ENCODE results near the gene SLC25A27. TPM values are rescaled to one million over a fixed set of nuclear protein-coding genes. Genes with fewer than 3 reads are reported as not detected.

Gene SLC25A27
- total and polyA plus RNA-seq, 2 experiments from 2014 or later: 8.5 to 16.2 TPM

GRCh38 chr6:46626228-46626909 is 26.4 kb upstream of the SLC25A27 start:
- H3K27me3 Mint-ChIP-seq (ENCODE audit: insufficient read depth, low read depth, poor library complexity): no peaks in the 10 kb centered on the region
- TF ChIP-seq CTCF (conservative IDR thresholded peaks at IDR 0.05; ENCODE audit: low read depth in 2 of 2) (peak in 1 of 2 experiments; percentile 72; a peak in 3 of 4 replicates), CREB1 (CRISPR knock-in tag; IDR thresholded peaks at IDR 0.05; ENCODE audit: low read depth) (no peak)
- H3K27me3 ChIP-seq (ENCODE audit: insufficient read depth): no peaks in the 10 kb centered on the region
- H2AFZ ChIP-seq: no peak overlapping the region
- no peaks in the 10 kb centered on the region for H3K9me2 ChIP-seq (ENCODE audit: insufficient read depth)
- no peaks in the 10 kb centered on the region for H3K4me1 Mint-ChIP-seq
- no peak overlapping the region for H3K4me2 ChIP-seq
- no peaks in the 10 kb centered on the region for H4K20me1 ChIP-seq (replicated peaks; ENCODE audit: insufficient read depth)
- no peak overlapping the region for H3K4me3 ChIP-seq
- no peak overlapping the region for H3K27ac Mint-ChIP-seq
- H3K9me3 Mint-ChIP-seq: no peaks in the 10 kb centered on the region
- no peaks in the 10 kb centered on the region for H3K79me2 ChIP-seq (replicated peaks; ENCODE audit: insufficient read depth)
- no peak overlapping the region for H3K4me3 Mint-ChIP-seq
- ATAC-seq (peak; percentile 41; the same call in 1 of the 3 replicates), DNase-seq (ENCODE audit: low spot score) (peak; percentile 64)
- H3K27ac ChIP-seq (ENCODE audit: low read depth): no peak overlapping the region
- H3K36me3 Mint-ChIP-seq (ENCODE audit: low read depth): no peaks in the 10 kb centered on the region
- no peaks in the 10 kb centered on the region for H3K4me1 ChIP-seq (ENCODE audit: insufficient read depth)
- no peaks in the 10 kb centered on the region for H3F3A ChIP-seq (replicated peaks; ENCODE audit: low read depth)
- no peaks in the 10 kb centered on the region for H3K36me3 ChIP-seq (ENCODE audit: insufficient read depth)

GRCh38 chr6:46626976-46627375 is 25.8 kb upstream of the SLC25A27 start:
- no peaks in the 10 kb centered on the region for H3K79me2 ChIP-seq (replicated peaks; ENCODE audit: insufficient read depth)
- no peak overlapping the region for H3K4me2 ChIP-seq
- Mint-ChIP-seq H3K4me3 (no peak overlapping the region), H3K4me1 (no peaks in the 10 kb centered on the region), H3K27ac (no peak overlapping the region), H3K9me3 (no peaks in the 10 kb centered on the region), H3K36me3 (ENCODE audit: low read depth) (no peaks in the 10 kb centered on the region), H3K27me3 (ENCODE audit: insufficient read depth, low read depth, poor library complexity) (no peaks in the 10 kb centered on the region)
- no peak for ATAC-seq
- DNase-seq (ENCODE audit: low spot score): no peak
- H3K27me3 ChIP-seq (ENCODE audit: insufficient read depth): no peaks in the 10 kb centered on the region
- H3K27ac ChIP-seq (ENCODE audit: low read depth): no peak overlapping the region
- no peaks in the 10 kb centered on the region for H3K36me3 ChIP-seq (ENCODE audit: insufficient read depth)
- no peaks in the 10 kb centered on the region for H4K20me1 ChIP-seq (replicated peaks; ENCODE audit: insufficient read depth)
- H3K9me2 ChIP-seq (ENCODE audit: insufficient read depth): no peaks in the 10 kb centered on the region
- no peak overlapping the region for H2AFZ ChIP-seq
- no peak overlapping the region for H3K4me3 ChIP-seq
- H3K4me1 ChIP-seq (ENCODE audit: insufficient read depth): no peaks in the 10 kb centered on the region
- no peaks in the 10 kb centered on the region for H3F3A ChIP-seq (replicated peaks; ENCODE audit: low read depth)
- TF ChIP-seq ZNF462 (CRISPR knock-in tag; IDR thresholded peaks at IDR 0.05): no peak
- no peak for TF ChIP-seq EZH2phosphoT487 (IDR thresholded peaks at IDR 0.05; ENCODE audit: unreplicated experiment)
- no peak for TF ChIP-seq POLR2AphosphoS5 (IDR thresholded peaks at IDR 0.05; ENCODE audit: low read depth)
- TF ChIP-seq ETS1 (IDR thresholded peaks at IDR 0.05): no peak
- no peak for TF ChIP-seq NANOG (IDR thresholded peaks at IDR 0.05; ENCODE audit: borderline replicate concordance)
- no peak for TF ChIP-seq EZH2 (IDR thresholded peaks at IDR 0.05; ENCODE audit: low read depth, unreplicated experiment)
- TF ChIP-seq CTCF (conservative IDR thresholded peaks at IDR 0.05; ENCODE audit: low read depth in 2 of 2): no peak

Data from GM23338 (cell line).